Esophagus muscularis mucosa (tissue), 3 donors: ENCODE measurements around the gene COL25A1.

Experiments used
- POLR2A ChIP-seq: fragments of 450-650 bp; IDR thresholded peaks from one replicate; pipeline ENCODE4 v1.6.1; 2017; ENCODE audit warnings: antibody characterized with exemption, moderate library complexity, mild to moderate bottlenecking, low read depth
- TF ChIP-seq, protein P1 (sequence below), 3 experiments: fragments of 200-600 bp in 2 of 3; fragments of 450-650 bp in 1 of 3; sonication (generic) in 2 of 3; IDR thresholded peaks; one replicate each; pipeline ENCODE4 v1.5.1; 2017 to 2019; ENCODE audit warnings: antibody characterized with exemption in 3 of 3, mild to moderate bottlenecking in 2 of 3, moderate library complexity in 1 of 3

DNA sequence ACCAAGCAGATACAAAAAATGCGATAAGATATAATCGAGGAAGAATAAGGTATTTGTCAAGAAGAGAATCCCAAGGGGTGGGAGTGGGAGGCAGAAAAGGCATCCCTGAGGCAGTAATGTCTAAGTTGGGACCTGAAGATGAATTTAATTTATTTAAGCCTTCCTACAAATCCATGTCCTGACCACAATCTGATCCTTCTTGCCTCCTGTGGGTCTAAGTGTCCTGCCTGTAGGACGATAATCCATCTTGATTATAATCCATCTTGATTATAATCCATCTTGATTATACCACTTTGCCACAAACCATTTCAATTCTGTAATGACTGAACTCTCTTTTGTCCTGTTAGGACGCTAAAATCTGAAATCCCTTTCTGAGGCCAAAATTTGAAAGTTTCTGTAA lies 130.2 kb downstream of the COL25A1 start:
- TF ChIP-seq POLR2A: no peak
- TF ChIP-seq, protein P1, sequence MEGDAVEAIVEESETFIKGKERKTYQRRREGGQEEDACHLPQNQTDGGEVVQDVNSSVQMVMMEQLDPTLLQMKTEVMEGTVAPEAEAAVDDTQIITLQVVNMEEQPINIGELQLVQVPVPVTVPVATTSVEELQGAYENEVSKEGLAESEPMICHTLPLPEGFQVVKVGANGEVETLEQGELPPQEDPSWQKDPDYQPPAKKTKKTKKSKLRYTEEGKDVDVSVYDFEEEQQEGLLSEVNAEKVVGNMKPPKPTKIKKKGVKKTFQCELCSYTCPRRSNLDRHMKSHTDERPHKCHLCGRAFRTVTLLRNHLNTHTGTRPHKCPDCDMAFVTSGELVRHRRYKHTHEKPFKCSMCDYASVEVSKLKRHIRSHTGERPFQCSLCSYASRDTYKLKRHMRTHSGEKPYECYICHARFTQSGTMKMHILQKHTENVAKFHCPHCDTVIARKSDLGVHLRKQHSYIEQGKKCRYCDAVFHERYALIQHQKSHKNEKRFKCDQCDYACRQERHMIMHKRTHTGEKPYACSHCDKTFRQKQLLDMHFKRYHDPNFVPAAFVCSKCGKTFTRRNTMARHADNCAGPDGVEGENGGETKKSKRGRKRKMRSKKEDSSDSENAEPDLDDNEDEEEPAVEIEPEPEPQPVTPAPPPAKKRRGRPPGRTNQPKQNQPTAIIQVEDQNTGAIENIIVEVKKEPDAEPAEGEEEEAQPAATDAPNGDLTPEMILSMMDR (IDR thresholded peaks at IDR 0.05): no peak
